Measurements from ENCODE around the gene B4GALT7.

B4GALT7 gene

DNA sequence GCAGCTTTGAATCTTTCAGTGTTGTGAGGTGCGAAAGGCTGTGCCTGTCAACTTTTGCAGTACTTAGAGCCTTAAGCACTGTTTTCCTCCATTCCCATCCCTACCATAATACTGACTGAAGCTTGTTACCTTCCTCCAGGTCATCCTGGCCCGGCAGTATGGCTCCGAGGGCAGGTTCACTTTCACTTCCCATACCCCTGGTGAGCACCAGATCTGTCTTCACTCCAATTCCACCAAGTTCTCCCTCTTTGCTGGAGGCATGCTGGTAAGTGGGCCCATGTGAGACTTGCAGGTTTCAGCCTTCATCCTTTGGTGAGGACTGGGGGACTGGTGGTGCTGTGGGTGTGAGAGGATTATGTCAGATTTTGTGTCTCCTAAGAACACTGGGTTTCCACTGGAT lies 6.4 kb upstream of the B4GALT7 start:
- ATAC-seq: no peak
- no peak for DNase-seq

DNA sequence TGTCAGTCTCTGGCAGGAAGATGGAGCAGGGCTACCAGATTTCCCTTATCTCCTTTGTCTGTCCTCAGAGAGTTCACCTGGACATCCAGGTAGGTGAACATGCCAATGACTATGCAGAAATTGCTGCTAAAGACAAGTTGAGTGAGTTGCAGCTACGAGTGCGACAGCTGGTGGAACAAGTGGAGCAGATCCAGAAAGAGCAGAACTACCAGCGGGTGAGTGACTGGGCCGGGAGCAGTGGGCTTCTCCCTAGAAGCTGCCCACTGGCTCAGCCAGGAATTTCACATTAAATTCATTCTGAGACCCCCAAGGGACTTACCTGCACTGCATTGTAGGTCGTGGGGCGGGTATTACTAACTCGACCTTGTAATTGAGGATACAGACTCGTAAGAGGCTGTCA lies 5.9 kb upstream of the B4GALT7 start:
- ATAC-seq: no peak
- DNase-seq: no peak

DNA sequence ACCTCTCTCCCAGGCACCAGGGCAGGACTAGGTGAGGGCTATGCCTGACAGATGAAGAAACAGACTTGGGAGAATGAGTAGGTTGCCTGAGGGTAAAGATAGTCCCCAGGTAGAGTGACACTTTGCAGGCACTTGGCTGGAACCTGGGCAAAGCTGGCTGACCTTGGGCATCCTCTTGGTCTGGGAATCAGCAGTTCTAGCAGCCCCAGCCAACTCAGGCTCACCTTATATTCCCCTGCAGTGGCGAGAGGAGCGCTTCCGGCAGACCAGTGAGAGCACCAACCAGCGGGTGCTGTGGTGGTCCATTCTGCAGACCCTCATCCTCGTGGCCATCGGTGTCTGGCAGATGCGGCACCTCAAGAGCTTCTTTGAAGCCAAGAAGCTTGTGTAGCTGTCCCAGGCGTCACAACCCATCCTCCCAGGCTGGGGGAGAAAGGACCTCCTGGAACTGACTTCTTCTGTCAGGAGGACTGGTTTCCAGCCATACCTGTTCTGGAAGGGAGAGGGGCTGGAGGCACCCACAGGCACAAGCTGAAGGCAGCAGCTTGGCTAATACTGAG lies 4.8 kb upstream of the B4GALT7 start:
- ATAC-seq: no peak
- no peak for DNase-seq

DNA sequence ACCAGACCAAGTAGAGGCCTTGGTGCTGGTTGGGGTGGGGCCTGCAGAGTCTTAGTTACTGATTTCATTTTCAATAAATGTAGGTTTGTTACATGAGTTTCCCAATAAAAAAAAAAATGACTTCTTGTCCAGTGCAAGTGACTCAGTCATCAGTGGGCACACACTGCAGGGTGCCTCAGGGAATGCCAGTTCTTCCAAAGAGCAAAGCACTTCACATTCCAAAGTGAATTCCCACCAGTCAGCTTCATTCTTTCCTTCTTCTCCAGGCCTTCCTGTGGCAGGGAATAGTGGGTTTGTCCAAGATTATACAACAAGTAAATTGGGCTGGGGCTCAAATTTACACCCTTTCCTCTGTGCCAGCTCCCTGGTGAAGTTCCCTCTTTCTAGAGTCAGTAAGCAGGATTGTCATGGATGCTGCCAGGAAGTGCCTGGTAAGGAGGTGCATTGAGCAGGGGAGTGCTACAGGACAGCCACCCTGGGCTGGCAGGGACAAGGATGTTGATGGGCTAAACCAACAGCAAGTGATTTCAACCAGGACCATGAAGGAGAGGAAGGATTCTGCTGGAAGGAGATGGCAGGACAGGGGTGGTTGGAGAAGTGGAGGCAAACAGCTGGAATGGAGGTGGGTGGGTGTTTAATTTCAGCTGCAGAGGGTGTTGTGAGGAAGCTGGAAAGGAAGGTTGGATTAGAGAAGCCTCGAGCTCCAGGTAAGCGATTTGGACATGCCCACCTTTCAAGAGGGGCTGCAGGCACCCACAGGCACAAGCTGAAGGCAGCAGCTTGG lies 3.7 kb upstream of the B4GALT7 start:
- ATAC-seq (no peak), DNase-seq (no peak)

DNA sequence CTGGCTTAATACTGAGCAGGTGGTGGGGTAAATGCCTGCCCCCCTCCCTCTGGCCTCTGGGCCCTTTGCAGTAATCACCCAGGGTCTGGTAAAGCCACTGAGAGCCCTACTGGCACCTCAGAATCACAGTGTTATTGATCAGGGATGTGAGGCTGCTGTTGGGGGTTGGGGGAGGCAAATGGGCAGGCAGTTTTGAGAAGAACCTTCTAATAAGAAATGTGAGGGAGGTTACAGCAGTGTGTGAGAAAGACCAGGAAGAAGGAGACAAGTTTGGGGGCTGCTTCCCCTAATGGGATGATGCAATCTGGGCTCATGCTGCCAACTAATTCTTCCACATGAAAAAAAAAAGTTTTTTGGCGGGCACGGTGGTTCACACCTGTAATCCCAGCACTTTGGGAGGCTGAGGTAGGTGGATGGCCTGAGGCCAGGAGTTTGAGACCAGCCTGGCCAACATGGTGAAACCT lies 3.1 kb upstream of the B4GALT7 start:
- DNase-seq (no peak), ATAC-seq (no peak)

DNA sequence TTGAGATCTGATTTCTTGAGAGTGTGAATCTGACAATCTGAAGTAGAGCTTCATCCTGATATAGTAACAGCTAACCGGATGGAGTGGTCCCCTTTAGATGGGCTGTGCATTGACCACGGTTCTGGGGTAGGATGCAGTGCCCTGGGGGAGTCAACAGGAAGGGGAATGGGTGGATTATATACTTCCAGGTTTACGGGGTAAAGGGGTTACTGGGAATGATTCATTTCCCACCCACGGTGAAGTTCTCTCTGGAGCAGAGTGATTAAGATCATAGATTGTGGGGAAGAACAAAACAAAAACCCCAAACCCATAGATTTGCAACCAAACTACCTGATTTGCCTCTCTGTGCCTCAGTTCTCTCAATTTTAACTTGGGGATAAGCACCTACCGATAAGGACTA lies 1.5 kb upstream of the B4GALT7 start:
- DNase-seq (no peak), ATAC-seq (no peak)

DNA sequence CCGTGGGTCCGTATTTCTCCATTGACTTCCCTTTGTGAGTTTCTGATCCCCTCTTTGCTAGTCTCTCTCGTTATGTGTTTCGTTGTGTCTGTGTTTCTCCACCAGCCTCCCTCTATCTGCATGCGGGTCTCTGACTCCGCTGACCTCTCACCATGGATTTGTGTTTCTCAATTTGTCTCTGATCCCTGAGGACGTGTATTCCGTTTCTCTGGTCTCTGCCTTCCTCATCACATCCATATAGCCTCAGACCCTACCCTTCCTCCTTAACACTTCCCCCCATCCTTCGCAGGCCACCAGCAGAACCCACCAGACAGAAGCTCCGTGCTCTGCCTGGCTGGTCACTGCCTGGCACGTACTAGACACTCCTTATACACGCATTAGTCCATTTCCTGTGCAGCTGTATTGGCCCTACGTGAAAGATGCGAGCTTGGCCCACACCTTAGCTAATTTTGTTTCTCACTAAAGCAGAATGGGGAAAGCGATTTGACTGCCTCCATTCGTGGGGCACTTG lies 631 bp downstream of the B4GALT7 start:
- ATAC-seq (peak; percentile 0), DNase-seq (no peak)

DNA sequence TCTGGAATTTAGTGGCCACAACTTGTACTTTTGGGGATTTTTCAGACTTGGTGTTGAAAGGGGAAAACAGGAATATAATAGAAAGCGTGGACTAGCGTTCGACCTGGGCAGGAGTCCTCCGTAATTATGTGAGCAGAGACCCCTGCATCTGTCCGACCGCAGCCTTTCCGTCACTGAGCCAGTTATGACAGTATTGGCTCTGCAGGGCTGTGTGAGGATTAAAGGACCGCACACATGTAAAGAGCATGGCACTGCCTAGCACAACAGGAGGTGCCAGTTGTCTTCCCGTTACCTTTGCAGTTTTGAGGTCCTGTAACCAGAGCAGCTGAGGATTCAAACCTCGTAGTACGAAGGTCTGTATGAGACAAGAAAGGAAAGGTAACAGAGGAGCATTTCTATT lies 1.2 kb downstream of the B4GALT7 start:
- no peak for DNase-seq
- no peak for ATAC-seq

DNA sequence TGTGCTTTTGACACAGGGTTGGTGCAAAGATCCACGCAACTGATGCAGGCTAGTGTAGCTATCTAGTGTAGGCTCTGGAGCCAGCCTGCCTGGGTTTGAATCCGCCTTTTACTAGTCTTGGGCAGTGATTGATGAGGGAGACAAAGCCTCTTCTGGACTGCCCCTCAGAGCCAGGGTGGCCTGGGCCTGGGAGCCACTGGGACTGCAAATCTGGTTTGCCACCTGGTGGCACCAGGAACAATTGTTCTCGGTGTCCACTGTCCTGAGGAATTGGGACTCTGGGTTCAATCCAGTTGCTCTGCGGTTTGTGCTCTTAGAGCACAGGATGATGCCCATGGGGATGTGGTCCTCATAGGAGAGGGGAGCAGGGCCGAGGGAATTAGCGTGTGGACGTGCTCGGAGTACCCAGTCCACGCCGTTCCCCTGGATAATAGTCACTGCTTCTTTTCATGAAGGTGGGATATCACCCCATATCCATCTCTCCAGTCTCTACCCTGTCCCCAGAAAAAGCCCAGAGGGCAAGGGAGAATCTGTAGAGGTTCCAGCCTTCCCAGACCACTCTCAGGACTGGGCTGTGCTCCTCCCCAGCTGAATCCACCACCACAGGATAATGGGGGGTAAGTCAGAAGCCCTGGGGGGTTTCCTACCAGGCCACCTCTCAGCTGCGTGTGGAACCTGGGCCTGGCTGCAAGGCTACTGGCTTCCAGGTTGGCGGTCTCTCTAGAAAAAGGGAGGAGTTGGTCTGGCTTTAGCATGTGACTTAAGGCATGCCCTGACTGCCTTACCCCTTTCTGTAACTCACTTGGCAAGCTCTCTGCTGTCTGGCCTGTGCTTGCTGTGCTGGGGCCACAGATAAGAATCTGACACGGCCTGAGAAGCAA lies 1.9 kb downstream of the B4GALT7 start:
- ATAC-seq (no peak), DNase-seq (no peak)

DNA sequence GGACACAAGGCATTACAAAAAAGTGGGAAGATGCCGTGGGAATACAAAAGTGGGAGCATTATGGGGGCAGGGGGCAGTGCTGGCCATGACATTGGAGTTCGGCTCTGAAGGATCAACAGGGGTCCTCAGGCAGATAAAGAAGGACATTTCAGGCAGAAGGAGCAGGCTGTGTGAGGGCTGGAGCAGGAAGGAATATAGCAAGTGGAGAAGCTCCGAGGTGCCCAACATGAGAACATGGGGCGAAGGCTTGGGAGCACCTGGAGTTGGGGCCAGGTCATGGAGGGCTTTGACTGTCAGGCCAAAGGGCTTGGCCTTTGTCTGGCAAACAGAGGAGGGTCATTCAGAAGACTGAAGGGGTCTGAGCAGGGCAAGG lies 2.5 kb downstream of the B4GALT7 start:
- ATAC-seq: no peak
- DNase-seq: no peak

DNA sequence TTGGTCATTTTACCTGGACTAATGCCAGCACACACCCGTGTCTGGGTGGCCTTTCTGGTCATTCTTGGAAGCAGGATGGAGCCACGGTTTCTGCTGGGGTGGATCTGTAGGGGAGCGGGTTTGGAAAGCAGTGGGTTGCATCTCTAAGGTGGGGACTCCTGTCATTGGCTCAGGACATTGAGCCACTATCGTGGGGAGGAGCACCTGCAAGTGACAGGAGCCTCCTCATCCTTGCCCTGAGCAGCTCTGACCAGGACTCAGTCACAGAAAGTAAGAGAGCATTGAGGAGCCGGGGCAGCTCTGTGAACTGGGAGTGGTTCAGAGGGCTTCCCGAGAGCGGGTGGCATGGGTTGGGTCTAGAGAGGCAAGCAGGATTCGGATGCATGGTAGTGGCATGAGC lies 3.7 kb downstream of the B4GALT7 start:
- ATAC-seq (no peak), DNase-seq (no peak)

DNA sequence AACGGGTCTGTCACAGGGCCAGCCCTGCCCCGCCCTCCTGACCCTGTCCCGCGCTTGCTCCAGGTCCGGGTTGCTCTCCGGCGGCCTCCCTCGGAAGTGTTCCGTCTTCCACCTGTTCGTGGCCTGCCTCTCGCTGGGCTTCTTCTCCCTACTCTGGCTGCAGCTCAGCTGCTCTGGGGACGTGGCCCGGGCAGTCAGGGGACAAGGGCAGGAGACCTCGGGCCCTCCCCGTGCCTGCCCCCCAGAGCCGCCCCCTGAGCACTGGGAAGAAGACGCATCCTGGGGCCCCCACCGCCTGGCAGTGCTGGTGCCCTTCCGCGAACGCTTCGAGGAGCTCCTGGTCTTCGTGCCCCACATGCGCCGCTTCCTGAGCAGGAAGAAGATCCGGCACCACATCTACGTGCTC lies 4.2 kb downstream of the B4GALT7 start:
- DNase-seq (no peak), ATAC-seq (no peak)

DNA sequence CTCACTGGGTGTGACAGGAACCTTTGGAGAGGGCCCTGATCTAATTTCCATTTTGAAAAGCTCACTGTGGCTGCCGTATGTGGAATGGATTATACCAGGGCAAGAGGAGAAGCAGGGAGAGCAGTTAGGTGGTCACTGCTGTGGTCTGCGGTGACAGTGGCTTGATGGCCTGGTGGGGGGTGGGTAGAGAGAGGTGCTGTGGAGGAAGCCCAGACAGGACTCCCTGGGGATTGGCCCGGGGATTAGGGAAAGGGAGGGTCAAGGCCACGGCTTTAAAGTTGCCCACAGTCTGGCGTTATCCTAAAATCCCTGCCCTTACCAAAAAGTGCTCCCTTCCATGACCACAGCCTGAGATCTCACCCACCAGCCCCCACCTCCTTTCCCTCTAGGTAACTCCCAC lies 4.7 kb downstream of the B4GALT7 start:
- ATAC-seq: no peak
- DNase-seq: no peak

DNA sequence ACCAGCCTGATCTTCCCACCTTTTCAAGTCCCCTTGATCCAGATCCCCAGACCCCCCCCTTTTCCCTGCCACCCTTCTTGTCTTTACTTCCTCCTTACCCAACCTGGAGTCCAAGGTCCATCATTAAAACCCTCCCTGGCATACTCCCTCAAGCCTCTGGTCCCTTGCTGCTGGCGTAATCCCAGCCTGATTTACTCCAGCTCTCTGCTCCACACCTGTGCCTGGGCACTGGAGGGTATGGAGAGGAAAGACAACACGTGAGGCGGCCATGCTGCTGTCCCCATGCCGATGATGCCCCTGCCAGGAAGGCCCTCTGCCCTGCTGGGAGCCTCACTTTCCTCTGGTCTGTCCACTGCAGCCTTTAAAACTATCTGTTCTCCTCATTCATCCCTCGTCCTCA lies 5.1 kb downstream of the B4GALT7 start:
- DNase-seq (no peak), ATAC-seq (no peak)

DNA sequence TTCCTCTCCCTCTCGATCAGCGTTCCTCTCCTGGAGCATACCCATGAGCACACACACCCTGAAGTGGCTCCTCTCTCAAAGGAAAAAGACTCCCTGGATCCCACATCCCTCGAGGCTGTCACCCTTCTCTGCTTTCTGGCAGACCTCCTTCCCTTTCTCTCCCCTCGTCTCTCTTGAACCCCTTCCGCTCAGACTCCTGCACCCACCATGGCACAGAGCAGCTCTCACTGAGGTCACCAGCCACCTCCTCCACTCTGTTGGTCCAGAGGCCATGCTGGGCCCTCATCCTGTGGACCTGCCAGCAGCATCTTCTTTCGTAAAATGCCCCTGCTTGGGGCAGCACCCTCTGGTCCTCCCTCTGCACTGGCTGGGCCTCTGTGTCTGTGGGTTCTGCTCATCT lies 5.7 kb downstream of the B4GALT7 start:
- DNase-seq: no peak
- ATAC-seq: no peak

DNA sequence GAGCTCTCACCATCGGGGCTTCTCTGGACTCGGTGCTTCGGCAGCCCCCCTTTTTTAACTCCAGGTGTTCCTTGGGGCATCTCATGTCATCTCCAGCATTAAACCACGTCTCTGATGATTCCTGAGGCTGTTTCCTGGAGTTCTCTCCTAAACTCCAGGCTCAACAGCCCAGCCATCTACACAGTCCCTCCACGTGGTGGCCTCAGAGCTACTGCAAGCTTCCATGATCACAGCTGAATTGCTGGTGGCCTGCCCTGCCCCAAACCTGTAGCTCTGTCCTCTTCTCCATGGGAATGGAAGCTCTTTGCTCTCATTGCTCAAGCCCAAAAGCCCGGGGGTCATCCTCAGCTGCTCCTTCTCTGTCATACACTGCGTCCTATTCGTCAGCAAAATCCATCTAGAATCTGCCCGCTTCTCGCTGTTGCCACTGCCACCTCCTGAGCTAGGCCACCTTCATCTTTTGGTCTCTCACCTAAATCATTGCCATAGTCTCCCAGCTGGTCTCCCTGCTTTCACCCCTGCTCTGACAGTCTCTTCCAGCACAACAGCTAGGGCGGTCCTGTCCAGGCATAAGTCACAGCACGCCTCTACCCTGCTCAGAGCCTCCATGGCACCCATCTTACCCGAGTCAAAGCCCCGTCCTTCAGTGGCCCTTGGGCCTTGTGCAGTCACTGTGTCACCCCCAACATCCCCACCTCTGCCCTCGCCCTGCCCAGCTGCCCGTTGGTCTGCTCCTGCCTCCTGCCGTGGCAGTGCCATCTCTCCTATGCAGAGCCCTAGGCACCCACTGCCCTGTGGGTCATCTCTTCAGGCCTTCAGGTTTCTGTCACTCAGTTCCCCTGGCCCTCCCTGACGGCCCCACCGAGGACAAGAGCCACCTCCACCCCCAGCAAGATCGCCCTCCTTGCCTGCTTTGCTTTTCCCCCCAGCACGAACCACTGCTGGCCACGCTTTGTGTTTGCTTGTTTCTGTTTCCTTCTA lies 6.4 kb downstream of the B4GALT7 start:
- DNase-seq (no peak), ATAC-seq (no peak)

DNA sequence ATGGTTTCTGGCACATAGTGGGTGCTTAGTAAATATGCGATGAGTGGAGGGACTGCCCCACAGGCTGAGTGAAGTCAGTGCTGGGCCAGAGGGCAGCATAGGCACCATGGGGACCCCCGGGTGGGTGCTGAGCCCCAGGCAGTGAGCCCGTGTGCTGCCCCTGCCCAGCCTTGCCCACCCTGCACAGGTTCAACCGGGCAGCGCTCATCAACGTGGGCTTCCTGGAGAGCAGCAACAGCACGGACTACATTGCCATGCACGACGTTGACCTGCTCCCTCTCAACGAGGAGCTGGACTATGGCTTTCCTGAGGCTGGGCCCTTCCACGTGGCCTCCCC lies 7.2 kb downstream of the B4GALT7 start:
- ATAC-seq (peak; percentile 2), DNase-seq (no peak)

DNA sequence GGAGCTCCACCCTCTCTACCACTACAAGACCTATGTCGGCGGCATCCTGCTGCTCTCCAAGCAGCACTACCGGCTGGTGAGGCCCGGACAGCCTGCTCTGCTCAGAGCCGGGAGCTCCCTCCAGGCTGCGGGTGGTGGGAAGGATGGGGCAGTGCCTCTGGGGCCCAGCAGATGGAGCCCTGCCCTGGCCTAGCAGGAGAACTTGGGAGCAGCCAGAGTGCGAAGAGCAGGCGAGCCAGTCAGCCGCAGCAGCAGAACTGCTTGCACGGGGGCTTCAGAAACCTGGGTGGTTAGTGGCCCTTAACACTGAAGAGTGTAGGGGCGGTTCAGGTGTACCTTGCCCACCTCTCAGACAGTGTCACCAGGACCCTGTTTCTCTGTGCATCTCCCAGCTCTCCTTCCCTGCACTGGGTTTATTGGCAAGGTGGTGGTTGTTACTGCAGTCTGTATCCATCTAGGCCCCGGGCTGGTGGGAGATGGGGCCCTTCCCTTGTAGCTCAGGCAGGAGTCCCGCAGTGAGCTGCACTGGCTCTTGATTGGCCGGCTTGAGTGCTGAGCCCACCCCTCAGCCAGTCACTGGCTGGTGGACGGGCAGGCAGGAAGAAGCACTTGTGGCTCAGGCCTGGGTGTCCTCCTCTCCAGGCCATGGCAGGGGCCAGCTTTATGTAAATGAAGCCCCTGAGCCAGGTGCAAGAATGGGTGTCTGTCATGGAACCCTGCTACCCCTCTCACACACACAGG lies 7.7 kb downstream of the B4GALT7 start:
- ATAC-seq: peak; percentile 82

DNA sequence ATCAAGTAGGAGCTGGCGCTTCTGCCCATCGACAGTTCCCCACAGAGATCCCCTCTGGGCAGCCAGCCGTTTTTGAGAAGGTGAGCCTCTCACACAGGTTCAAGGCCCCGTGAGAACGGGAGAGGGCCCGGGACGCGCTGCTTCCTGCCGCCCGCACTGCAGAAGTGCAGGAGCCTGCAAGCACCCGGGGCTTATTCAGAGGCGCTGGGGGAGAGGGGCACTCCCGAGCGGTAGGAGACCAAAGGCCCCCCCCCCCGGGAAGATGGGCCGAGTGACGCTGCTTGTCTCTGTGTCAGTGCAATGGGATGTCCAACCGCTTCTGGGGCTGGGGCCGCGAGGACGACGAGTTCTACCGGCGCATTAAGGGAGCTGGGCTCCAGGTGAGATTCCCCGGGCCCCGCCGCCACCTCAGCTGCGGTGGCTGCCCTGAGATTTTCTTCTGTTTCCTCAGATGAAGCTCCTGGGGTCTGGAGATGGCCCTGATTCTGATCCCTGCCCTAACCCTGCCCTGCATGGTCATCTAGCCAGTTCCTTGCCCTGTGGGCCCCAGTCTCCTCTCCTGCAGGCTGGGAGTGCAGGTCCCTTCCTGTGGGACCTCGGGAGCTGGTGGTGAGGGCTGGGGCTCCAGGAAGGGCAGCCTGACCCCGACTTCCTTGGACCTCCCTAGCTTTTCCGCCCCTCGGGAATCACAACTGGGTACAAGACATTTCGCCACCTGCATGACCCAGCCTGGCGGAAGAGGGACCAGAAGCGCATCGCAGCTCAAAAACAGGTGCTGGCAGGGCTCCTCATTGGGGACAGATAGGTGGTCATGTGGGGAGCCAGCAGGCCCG lies 8.5 kb downstream of the B4GALT7 start:
- DNase-seq (no peak), ATAC-seq (no peak)

More for the DNA sequence above, 7.7 kb downstream of the B4GALT7 start:
- peak; percentile 70 for DNase-seq

All from stimulated activated naive CD8-positive, alpha-beta T cell treated with anti-CD3 and anti-CD28 coated beads, Interleukin-15, Interleukin-2, amounts not matched to agents 100 U/mL and 50 U/mL, for 24 hours (primary cell).